GM19023 (cell line): ENCODE data around the gene CANT1.

ENCODE experiments used
- ATAC-seq: cut with Tn5 transposase; IDR thresholded peaks from one replicate; pipeline ENCODE4 v1.9.1; 2021; ENCODE audit warnings: mild to moderate bottlenecking, moderate library complexity; ENCODE audit not compliant: unreplicated experiment

Gene CANT1

GRCh38 chr17:78944956-78945355 is 64.6 kb downstream of the CANT1 start:
- ATAC-seq, result no peak

GRCh38 chr17:78944026-78944425 is 65.5 kb downstream of the CANT1 start:
- ATAC-seq, result no peak
